Measurements from ENCODE around the gene RYR3. TPM values are rescaled to one million over a fixed set of nuclear protein-coding genes. Genes with fewer than 3 reads are reported as not detected.

The RYR3 gene
- total RNA-seq, 1 donor from 2014 or later: 0.75 TPM

DNA sequence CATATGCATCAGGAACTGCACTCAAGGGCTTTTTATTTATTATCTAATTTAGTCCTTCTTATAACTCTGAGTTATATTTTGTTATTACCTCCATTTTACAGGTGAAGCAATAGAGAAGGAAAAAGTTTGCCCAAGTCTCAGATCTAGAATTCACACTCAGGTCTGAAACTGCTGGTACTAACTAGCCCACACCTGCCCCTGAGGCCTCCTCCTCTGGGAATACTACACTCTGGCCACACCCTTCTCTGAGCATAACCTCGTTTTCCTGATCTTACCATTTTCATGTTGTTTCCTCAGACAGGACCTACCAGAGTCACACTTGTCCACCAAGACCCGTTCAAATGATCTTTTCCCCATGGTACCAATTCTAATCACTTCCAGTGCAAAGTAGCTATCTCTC lies 563.4 kb downstream of the RYR3 start:
- DNase-seq (ENCODE audit: low read depth): no peak
- H3K4me3 ChIP-seq (ENCODE audit: low read depth, low read length): no peak overlapping the region
- TF ChIP-seq, protein P1, sequence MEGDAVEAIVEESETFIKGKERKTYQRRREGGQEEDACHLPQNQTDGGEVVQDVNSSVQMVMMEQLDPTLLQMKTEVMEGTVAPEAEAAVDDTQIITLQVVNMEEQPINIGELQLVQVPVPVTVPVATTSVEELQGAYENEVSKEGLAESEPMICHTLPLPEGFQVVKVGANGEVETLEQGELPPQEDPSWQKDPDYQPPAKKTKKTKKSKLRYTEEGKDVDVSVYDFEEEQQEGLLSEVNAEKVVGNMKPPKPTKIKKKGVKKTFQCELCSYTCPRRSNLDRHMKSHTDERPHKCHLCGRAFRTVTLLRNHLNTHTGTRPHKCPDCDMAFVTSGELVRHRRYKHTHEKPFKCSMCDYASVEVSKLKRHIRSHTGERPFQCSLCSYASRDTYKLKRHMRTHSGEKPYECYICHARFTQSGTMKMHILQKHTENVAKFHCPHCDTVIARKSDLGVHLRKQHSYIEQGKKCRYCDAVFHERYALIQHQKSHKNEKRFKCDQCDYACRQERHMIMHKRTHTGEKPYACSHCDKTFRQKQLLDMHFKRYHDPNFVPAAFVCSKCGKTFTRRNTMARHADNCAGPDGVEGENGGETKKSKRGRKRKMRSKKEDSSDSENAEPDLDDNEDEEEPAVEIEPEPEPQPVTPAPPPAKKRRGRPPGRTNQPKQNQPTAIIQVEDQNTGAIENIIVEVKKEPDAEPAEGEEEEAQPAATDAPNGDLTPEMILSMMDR (conservative IDR thresholded peaks at IDR 0.05; ENCODE audit: low read depth, low read length): no peak

DNA sequence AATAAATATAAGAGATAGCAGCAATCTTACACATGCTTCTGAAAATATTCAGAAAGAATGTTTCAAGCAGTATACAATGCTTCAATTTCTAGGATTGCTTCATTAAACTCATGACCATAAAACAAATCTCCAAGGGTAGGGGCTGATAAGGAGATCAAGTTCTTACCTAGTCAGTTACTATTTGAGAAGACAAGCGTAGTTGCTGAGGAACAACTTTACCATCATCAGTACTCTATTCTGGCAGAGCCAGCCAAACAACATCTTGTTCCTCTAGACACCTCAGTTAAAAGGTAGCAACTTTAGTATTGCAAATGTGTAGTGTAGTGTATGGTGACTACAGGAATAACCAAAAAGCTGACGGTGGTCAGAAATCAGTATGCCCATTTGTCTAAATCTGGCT lies 572.2 kb downstream of the RYR3 start:
- no peak for DNase-seq (ENCODE audit: low read depth)
- no peak overlapping the region for H3K4me3 ChIP-seq (ENCODE audit: low read depth, low read length)
- TF ChIP-seq, protein P1 (conservative IDR thresholded peaks at IDR 0.05; ENCODE audit: low read depth, low read length): no peak

DNA sequence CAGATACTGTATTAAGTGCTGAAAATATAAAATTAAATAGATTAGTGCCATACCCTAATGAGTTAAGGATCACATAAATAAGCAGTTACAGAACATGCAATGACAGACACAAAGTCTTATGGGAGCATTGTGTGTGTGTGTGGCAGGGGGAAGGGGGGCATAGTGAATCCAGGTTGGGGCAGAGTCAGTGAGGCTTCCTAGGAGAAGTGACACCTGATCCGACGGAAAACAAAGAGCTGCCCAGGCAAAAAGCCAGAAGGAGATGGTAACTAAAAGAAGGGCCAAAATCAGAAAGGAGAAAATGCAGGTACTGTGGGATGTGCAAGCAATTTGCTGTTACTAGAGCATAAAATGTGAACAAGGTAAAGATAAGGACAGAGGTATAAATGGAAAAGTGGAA lies 577.4 kb downstream of the RYR3 start:
- TF ChIP-seq, protein P1 (conservative IDR thresholded peaks at IDR 0.05; ENCODE audit: low read depth, low read length): no peak
- H3K4me3 ChIP-seq (ENCODE audit: low read depth, low read length): no peak overlapping the region
- DNase-seq (ENCODE audit: low read depth): no peak

DNA sequence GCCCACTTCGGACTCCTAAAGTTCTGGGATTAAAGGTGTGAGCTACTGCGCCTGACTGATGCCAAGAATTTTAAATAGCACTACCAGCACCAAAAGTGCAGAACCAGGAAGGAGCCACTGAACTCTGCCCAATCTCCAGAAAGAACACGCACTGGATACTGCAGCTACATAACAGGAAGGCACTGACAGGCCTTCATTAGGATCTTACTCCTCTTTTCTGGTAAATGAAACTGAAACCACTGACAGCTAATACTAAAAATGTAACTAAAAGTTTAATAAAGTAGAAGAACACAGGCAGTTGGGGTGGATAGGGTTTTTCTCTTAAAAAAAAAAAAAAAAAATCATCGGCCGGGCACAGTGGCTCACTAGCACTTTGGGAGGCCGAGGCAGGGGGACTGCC lies 583.4 kb downstream of the RYR3 start:
- no peak overlapping the region for H3K4me3 ChIP-seq (ENCODE audit: low read depth, low read length)
- TF ChIP-seq, protein P1 (conservative IDR thresholded peaks at IDR 0.05; ENCODE audit: low read depth, low read length): no peak

DNA sequence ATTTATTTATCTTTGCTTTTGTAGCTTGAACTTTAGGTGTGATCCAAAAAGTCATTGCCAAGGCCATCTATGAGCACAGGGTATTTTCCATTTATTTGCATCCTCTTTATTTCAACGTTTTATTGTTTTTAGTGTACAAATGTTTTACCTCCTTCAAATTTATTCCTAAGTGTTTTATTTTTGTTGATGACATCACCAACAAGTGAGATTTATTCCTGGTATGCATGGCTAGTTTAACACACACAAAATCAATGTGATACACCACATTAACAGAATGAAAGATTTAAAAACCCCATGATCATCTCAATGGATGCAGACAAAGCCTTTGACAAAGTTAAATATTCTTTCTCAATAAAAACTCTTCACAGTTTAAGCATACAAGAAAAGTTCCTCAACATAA lies 591.3 kb downstream of the RYR3 start:
- TF ChIP-seq, protein P1 (conservative IDR thresholded peaks at IDR 0.05; ENCODE audit: low read depth, low read length): no peak
- DNase-seq (ENCODE audit: low read depth): no peak

More for the DNA sequence above, 583.4 kb downstream of the RYR3 start:
- no peak for DNase-seq (ENCODE audit: low read depth)

DNA sequence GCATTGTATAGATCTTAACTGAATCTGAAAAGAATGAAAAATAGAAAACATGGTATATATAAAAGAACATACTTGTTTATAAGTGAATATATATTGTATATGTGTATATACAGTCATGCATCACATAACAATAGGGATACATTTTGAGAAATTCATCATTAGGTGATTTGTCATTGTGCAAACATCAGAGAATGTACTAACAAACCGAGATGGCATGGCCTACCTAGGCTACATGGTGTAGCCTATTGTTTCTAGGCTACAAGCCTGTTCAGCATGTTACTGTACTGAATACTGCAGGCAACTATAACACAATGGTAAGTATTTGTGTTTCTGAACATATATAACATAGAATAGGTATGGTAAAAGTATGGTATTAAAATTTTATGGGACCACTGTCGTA lies 592.9 kb downstream of the RYR3 start:
- DNase-seq (ENCODE audit: low read depth): no peak
- TF ChIP-seq, protein P1 (conservative IDR thresholded peaks at IDR 0.05; ENCODE audit: low read depth, low read length): no peak
- H3K4me3 ChIP-seq (ENCODE audit: low read depth, low read length): no peak overlapping the region

More for the DNA sequence above, 591.3 kb downstream of the RYR3 start:
- no peak overlapping the region for H3K4me3 ChIP-seq (ENCODE audit: low read depth, low read length)

DNA sequence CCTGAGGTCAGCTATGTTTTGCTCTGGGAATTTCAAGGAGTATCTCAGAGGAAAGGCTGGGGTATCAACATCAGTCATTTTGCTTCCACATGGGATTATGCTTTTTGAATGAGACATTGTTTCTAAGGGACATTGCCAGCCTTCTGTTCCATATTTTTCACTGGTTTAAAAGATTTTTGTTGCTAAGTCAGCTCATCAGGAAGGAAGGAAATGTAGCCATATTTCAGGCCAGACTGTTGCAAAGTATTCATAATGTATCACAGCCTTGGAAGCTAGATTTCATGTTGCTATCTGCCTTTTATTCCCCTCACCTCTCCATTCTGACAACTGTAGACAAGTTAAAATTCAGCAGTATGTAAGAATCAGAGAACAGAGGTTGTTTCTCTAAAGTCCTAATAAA lies 596.6 kb downstream of the RYR3 start:
- TF ChIP-seq, protein P1 (conservative IDR thresholded peaks at IDR 0.05; ENCODE audit: low read depth, low read length): no peak
- no peak for DNase-seq (ENCODE audit: low read depth)

More for the DNA sequence above, 596.6 kb downstream of the RYR3 start:
- no peak overlapping the region for H3K4me3 ChIP-seq (ENCODE audit: low read depth, low read length)

Data from epithelial cell of proximal tubule (primary cell).